Endothelial cell of umbilical vein (primary cell): ENCODE measurements around the gene ARHGAP15.

ENCODE experiments used
- EZH2 ChIP-seq: IDR thresholded peaks from 2 replicates; pipeline ENCODE4 v1.6.1; 2012; ENCODE audit warnings: borderline replicate concordance, low read depth, mild to moderate bottlenecking, moderate library complexity, low read length, inconsistent platforms; ENCODE audit not compliant: severe bottlenecking
- FOS ChIP-seq: IDR thresholded peaks from 2 replicates; pipeline ENCODE4 v1.6.1; 2011; ENCODE audit warnings: mild to moderate bottlenecking, low read length, moderate library complexity, borderline replicate concordance; ENCODE audit not compliant: insufficient read depth
- GATA2 ChIP-seq: IDR thresholded peaks from 2 replicates; pipeline ENCODE4 v1.7.0; 2011; ENCODE audit warnings: low read depth, mild to moderate bottlenecking, moderate library complexity, mixed read lengths, low read length; ENCODE audit not compliant: insufficient read length, insufficient read depth
- JUN ChIP-seq: IDR thresholded peaks from 2 replicates; pipeline ENCODE4 v1.6.1; 2011; ENCODE audit warnings: borderline replicate concordance, low read depth; ENCODE audit not compliant: insufficient read length, insufficient read depth
- MAX ChIP-seq: IDR thresholded peaks from 2 replicates; pipeline ENCODE4 v1.6.1; 2011; ENCODE audit not compliant: insufficient read depth, insufficient read length
- MYC ChIP-seq: IDR thresholded peaks from one replicate; pipeline ENCODE4 v1.6.1; 2011; ENCODE audit warnings: mild to moderate bottlenecking, low read depth, low read length
- POLR2A ChIP-seq: IDR thresholded peaks from 2 replicates; pipeline ENCODE4 v1.6.1; 2012; ENCODE audit warnings: low read depth, mild to moderate bottlenecking, control low read depth, low read length
- POLR2AphosphoS5 ChIP-seq: IDR thresholded peaks from 2 replicates; pipeline ENCODE4 v1.6.1; 2012; ENCODE audit warnings: low read depth, mild to moderate bottlenecking, control low read depth, low read length, moderate library complexity; ENCODE audit not compliant: insufficient read depth
- TF ChIP-seq, protein P1 (sequence below), 2 donors: IDR thresholded peaks; 1 replicate in 1 of 2; 2 replicates in 1 of 2; pipeline ENCODE4 v1.5.1; 2011; ENCODE audit warnings: low read length in 2 of 2, mild to moderate bottlenecking in 2 of 2, moderate library complexity in 2 of 2, control low read depth in 1 of 2, inconsistent platforms in 1 of 2, low read depth in 1 of 2; ENCODE audit not compliant: insufficient read depth in 1 of 2; ENCODE audit errors: extremely low read depth in 1 of 2

DNA sequence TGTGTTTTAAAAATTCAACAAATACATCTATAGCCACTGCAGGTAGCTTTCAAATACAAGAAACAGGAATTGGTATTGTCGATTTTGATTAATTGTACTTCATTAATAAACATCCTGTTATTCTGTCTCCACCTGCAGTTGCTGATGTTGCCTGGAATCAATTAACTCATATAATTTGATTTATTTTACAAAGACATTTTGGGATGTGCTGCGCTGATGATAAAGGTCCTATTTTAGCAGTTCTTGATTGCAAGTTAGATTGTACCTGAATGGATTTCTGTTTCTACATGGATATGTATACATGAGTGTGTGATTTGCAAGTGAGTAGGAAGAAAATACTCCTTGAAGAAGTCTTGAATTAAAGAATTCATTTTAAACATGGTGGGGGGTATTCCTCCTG is 605.3 kb downstream of the ARHGAP15 start:
- TF ChIP-seq, protein P1, sequence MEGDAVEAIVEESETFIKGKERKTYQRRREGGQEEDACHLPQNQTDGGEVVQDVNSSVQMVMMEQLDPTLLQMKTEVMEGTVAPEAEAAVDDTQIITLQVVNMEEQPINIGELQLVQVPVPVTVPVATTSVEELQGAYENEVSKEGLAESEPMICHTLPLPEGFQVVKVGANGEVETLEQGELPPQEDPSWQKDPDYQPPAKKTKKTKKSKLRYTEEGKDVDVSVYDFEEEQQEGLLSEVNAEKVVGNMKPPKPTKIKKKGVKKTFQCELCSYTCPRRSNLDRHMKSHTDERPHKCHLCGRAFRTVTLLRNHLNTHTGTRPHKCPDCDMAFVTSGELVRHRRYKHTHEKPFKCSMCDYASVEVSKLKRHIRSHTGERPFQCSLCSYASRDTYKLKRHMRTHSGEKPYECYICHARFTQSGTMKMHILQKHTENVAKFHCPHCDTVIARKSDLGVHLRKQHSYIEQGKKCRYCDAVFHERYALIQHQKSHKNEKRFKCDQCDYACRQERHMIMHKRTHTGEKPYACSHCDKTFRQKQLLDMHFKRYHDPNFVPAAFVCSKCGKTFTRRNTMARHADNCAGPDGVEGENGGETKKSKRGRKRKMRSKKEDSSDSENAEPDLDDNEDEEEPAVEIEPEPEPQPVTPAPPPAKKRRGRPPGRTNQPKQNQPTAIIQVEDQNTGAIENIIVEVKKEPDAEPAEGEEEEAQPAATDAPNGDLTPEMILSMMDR (IDR thresholded peaks at IDR 0.05; ENCODE audit: extremely low read depth in 1 of 2, insufficient read depth in 1 of 2, low read depth in 1 of 2, low read length in 2 of 2), result no peak
- TF ChIP-seq POLR2A (no peak), FOS (no peak), POLR2AphosphoS5 (no peak), EZH2 (no peak), GATA2 (no peak), MAX (no peak), MYC (no peak), JUN (no peak)
